Spleen (tissue), 11 donors: ENCODE results near the gene GBA3. TPM values are rescaled to one million over a fixed set of nuclear protein-coding genes. Genes with fewer than 3 reads are reported as not detected.

Source experiments
- DNase-seq: peaks from one replicate; pipeline ENCODE4 v3.0.0-alpha.2; 2020
- H3K27ac ChIP-seq, 8 donors: fragments of 200-600 bp; sonication (generic) in 7 of 8; 1 replicate in 4 of 8; 2 replicates in 4 of 8; pipeline versions ENCODE4 v1.5.0 to v1.8.0; 2016 to 2021; ENCODE audit warnings: inconsistent platforms in 4 of 8, mild to moderate bottlenecking in 4 of 8, moderate library complexity in 1 of 8
- H3K27me3 ChIP-seq, 7 donors: fragments of 200-600 bp; sonication (generic) in 6 of 7; replicated peaks in 1 of 7; 1 replicate in 4 of 7; 2 replicates in 3 of 7; pipeline versions ENCODE4 v1.5.0 to v1.8.0; 2016 to 2021; ENCODE audit warnings: inconsistent platforms in 3 of 7, mild to moderate bottlenecking in 1 of 7
- H3K36me3 ChIP-seq, 6 donors: fragments of 200-600 bp; sonication (generic) in 5 of 6; 1 replicate in 4 of 6; 2 replicates in 2 of 6; pipeline versions ENCODE4 v1.5.0 to v1.8.0; 2016 to 2021; ENCODE audit warnings: inconsistent platforms in 2 of 6
- H3K4me1 ChIP-seq, 6 donors: fragments of 200-600 bp; sonication (generic) in 5 of 6; 1 replicate in 3 of 6; 2 replicates in 3 of 6; pipeline versions ENCODE4 v1.5.0 to v1.8.0; 2016 to 2021; ENCODE audit warnings: inconsistent platforms in 3 of 6
- H3K4me3 ChIP-seq, 8 donors: fragments of 200-600 bp; sonication (generic) in 7 of 8; 1 replicate in 4 of 8; 2 replicates in 4 of 8; pipeline versions ENCODE4 v1.5.0 to v1.8.0; 2016 to 2021; ENCODE audit warnings: inconsistent platforms in 4 of 8, mild to moderate bottlenecking in 4 of 8, moderate library complexity in 2 of 8
- H3K9me3 ChIP-seq, 8 donors: fragments of 200-600 bp; sonication (generic) in 7 of 8; 1 replicate in 4 of 8; 2 replicates in 4 of 8; pipeline versions ENCODE4 v1.5.0 to v1.8.0; 2016 to 2021; ENCODE audit warnings: inconsistent platforms in 4 of 8
- POLR2A ChIP-seq, 3 donors: fragments of 450-650 bp; IDR thresholded peaks; one replicate each; pipeline ENCODE4 v1.5.1; 2017; ENCODE audit warnings: antibody characterized with exemption in 3 of 3, mild to moderate bottlenecking in 1 of 3
- POLR2AphosphoS5 ChIP-seq, 3 donors: sonication (generic); formaldehyde crosslinking; IDR thresholded peaks; one replicate each; pipeline ENCODE4 v1.5.1; 2017; ENCODE audit warnings: antibody characterized with exemption in 3 of 3
- WGBS, 5 donors: extraction: QIAGEN DNeasy Blood & Tissue Kit in 3 of 5; methylation state at CpG; one replicate each; pipeline versions ENCODE4 v1.1.5 to v1.1.7; 2013 to 2018; 5-methylcytosine and 5-hydroxymethylcytosine counted together
- intact Hi-C: fragments of 100-400 bp; cut with DNase I; formaldehyde crosslinking; loops from one replicate; pipeline ENCODE4 v1.15.0; 2023; ENCODE audit warnings: low total_unique reads
- polyA plus RNA-seq, 3 donors: library from polyadenylated mRNA; stranded (reverse); fragments of 200-250 nt; gene quantifications; one replicate each; pipeline ENCODE4 v1.2.1, GENCODE V29; 2013
- total RNA-seq, 7 donors: library from RNA; depleted of rRNA in 3 of 7; stranded (reverse); fragments of >200 nt in 3 of 7; fragmentation: NEBNext Ultra II Directional in 4 of 7; extraction: Animal tissue kit (Norgen Biotek cat#: 25700) in 4 of 7; gene quantifications; one replicate each; pipeline versions ENCODE4 v1.1.0 to v1.2.1, GENCODE V29; 2016 to 2021
- TF ChIP-seq, protein P1 (sequence below), 11 experiments: fragments of 200-600 bp in 7 of 11; fragments of 450-650 bp in 4 of 11; sonication (generic) in 4 of 11; IDR thresholded peaks in 8 of 11; conservative IDR thresholded peaks in 3 of 11; 1 replicate in 7 of 11; 2 replicates in 4 of 11; pipeline versions ENCODE4 v1.4.0 to v1.8.0; 2016 to 2021; ENCODE audit warnings: antibody characterized with exemption in 11 of 11, inconsistent platforms in 4 of 11, mild to moderate bottlenecking in 1 of 11
- donor health status: healthy with polysubstance abuse.
- donor health status: DM: no; HTN: no; CAD: no; lungs with moderate emphysema.
- donor health status: DM: no; HTN: no; CAD: no.
- donor health status: Bipolar disorder and iron deficiency.
- donor health status: healthy.
- donor health status: DM: no; HTN: no; CAD: no.
- donor health status: DM: yes; HTN: yes; CAD: no.

Gene GBA3
- total and polyA plus RNA-seq, 10 donors: 0.43 to 33.1 (median 12.9) TPM

DNA sequence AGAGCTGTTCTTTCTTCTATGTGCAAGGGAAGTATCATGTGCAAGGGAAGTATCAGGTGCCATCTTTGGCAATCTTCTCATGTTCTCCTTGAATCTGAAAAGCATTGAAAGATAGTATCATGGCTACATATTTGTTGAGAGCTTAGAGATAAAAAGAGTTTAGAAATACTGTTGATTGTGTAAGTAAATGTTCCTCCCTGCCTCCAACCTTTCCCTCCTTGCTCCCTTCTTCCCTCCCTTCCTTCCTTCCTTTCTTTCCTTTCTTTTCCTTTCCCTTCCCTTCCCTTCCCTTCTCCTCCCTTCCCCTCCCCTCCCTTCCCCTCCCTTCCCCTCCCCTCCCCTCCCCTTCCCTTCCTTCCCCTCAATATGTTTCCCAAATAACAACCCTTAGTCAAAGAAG, 108.7 kb downstream of the GBA3 start:
- Histone ChIP-seq H3K27me3 (no peaks in the 10 kb centered on the region), H3K4me3 (no peak overlapping the region), H3K36me3 (no peaks in the 10 kb centered on the region), H3K4me1 (no peaks in the 10 kb centered on the region), H3K27ac (no peak overlapping the region), H3K9me3 (no peaks in the 10 kb centered on the region)
- intact Hi-C loops: no loop called here
- no peak for DNase-seq
- no peak for TF ChIP-seq POLR2AphosphoS5 (IDR thresholded peaks at IDR 0.05)
- TF ChIP-seq, protein P1, sequence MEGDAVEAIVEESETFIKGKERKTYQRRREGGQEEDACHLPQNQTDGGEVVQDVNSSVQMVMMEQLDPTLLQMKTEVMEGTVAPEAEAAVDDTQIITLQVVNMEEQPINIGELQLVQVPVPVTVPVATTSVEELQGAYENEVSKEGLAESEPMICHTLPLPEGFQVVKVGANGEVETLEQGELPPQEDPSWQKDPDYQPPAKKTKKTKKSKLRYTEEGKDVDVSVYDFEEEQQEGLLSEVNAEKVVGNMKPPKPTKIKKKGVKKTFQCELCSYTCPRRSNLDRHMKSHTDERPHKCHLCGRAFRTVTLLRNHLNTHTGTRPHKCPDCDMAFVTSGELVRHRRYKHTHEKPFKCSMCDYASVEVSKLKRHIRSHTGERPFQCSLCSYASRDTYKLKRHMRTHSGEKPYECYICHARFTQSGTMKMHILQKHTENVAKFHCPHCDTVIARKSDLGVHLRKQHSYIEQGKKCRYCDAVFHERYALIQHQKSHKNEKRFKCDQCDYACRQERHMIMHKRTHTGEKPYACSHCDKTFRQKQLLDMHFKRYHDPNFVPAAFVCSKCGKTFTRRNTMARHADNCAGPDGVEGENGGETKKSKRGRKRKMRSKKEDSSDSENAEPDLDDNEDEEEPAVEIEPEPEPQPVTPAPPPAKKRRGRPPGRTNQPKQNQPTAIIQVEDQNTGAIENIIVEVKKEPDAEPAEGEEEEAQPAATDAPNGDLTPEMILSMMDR (IDR thresholded peaks at IDR 0.05 in 8 of 11, conservative IDR thresholded peaks at IDR 0.05 in 3 of 11): no peak
- TF ChIP-seq POLR2A (IDR thresholded peaks at IDR 0.05): no peak

GRCh38 chr4:22802876-22803275, 110.1 kb downstream of the GBA3 start:
- intact Hi-C loops: no loop called here
- DNase-seq: no peak
- no peaks in the 10 kb centered on the region for H3K4me1 ChIP-seq
- H3K27ac ChIP-seq: no peak overlapping the region
- TF ChIP-seq, protein P1 (IDR thresholded peaks at IDR 0.05 in 8 of 11, conservative IDR thresholded peaks at IDR 0.05 in 3 of 11): no peak
- TF ChIP-seq POLR2AphosphoS5 (IDR thresholded peaks at IDR 0.05): no peak
- no peaks in the 10 kb centered on the region for H3K27me3 ChIP-seq
- H3K4me3 ChIP-seq: no peak overlapping the region
- no peaks in the 10 kb centered on the region for H3K36me3 ChIP-seq
- no peaks in the 10 kb centered on the region for H3K9me3 ChIP-seq
- WGBS, 5 donors: 68 to 84% (median 77%) methylated on average over 4 of the region's 4 CpGs

DNA sequence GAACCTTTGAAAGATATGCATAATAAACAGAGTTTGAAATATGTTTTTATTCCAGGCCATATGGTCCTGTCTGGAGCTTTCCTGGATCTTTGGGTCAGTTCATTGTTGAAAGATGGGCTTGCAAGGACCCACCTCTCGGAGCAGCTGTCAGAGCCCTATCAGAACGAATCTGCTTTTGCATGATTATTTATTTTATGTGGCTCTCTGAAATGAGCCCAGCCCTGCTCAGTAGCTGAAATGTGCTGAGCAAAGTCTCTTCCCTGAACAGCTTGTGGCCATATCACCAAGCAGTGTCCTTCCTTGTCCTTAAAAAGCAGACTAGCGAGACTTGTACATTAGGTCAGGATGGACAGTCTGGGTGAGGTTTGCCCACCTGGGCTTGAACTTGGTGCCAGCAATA, 110.8 kb downstream of the GBA3 start:
- intact Hi-C loops: no loop called here
- Histone ChIP-seq H3K27me3 (no peaks in the 10 kb centered on the region), H3K36me3 (no peaks in the 10 kb centered on the region), H3K9me3 (no peaks in the 10 kb centered on the region), H3K4me3 (no peak overlapping the region), H3K27ac (no peak overlapping the region), H3K4me1 (no peaks in the 10 kb centered on the region)
- DNase-seq: no peak
- TF ChIP-seq, protein P1 (IDR thresholded peaks at IDR 0.05 in 8 of 11, conservative IDR thresholded peaks at IDR 0.05 in 3 of 11): no peak
- TF ChIP-seq POLR2A (IDR thresholded peaks at IDR 0.05) (no peak), POLR2AphosphoS5 (IDR thresholded peaks at IDR 0.05) (no peak)
- WGBS, 5 donors: 83 to 90% (median 88%) methylated on average over 3 of the region's 3 CpGs

- Histone ChIP-seq H3K36me3 (no peaks in the 10 kb centered on the region), H3K4me3 (no peak overlapping the region), H3K9me3 (peaks cover 0 to 6% (median 0%) of the 10 kb centered on the region in 8 donors), H3K4me1 (no peaks in the 10 kb centered on the region), H3K27me3 (no peaks in the 10 kb centered on the region), H3K27ac (no peak overlapping the region)
- TF ChIP-seq POLR2A (IDR thresholded peaks at IDR 0.05): no peak
- no peak for TF ChIP-seq POLR2AphosphoS5 (IDR thresholded peaks at IDR 0.05)
- TF ChIP-seq, protein P1 (IDR thresholded peaks at IDR 0.05 in 8 of 11, conservative IDR thresholded peaks at IDR 0.05 in 3 of 11): no peak
- intact Hi-C loops: no loop called here
- no peak for DNase-seq
- 30 to 37% (median 32%) methylated on average over 2 of the region's 2 CpGs for WGBS, 5 donors
Observed at GRCh38 chr4:22814906-22815305, 122.2 kb downstream of the GBA3 start.
